Fibroblast of the aortic adventitia (primary cell): Measurements from ENCODE around the gene CPLANE1. TPM values are rescaled to one million over a fixed set of nuclear protein-coding genes. Genes with fewer than 3 reads are reported as not detected.

ENCODE experiments used
- DNase-seq: peaks from one replicate; pipeline ENCODE4 v3.0.0-alpha.2; 2010; ENCODE audit warnings: low read depth
- H3K4me3 ChIP-seq: 2 replicates; pipeline ENCODE4 v1.5.1; 2011; ENCODE audit warnings: low read depth, mild to moderate bottlenecking, control low read depth, low read length, moderate library complexity
- CTCF ChIP-seq: IDR thresholded peaks from 2 replicates; pipeline ENCODE4 v1.5.1; 2011; ENCODE audit warnings: mild to moderate bottlenecking, low read length, control low read depth, inconsistent platforms; ENCODE audit not compliant: insufficient read depth
- small RNA-seq: library from RNA; depleted of rRNA; stranded (forward); fragments of <200 nt; gene quantifications from one replicate; pipeline ENCODE3, GENCODE V24; 2012
- total RNA-seq: library from RNA; depleted of rRNA; stranded (reverse); fragments of >200 nt; gene quantifications from 2 replicates; pipeline ENCODE4 v1.2.3, GENCODE V29; 2012; ENCODE audit warnings: low replicate concordance

The CPLANE1 gene
- total RNA-seq, 1 donor: 37.4 TPM

- H3K4me3 ChIP-seq: no peak overlapping the region
- no peak for TF ChIP-seq CTCF
- peak; percentile 98 for DNase-seq
Measured at GRCh38 chr5:37071901-37072581, 177.1 kb downstream of the CPLANE1 start.

DNA sequence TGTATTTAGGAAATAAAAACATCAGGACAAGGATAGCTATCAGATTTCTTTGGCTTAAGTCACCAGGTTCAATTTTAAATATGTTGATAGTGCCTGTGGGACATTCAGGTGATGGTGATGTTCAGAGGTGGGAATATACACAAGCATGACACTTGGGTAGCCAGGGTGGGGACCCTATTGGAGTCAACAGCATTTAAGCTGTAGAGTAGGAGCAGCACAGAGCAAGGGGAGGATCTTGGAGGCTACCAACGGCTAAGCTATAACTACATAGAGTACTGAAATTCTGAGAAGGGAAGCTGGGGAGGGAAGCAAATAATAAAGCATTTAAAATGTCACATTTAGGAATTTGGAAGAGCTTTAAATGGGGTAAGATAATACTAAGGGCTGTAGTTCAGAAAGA is 177.7 kb downstream of the CPLANE1 start:
- no peak for DNase-seq
- H3K4me3 ChIP-seq: no peak overlapping the region
- TF ChIP-seq CTCF: no peak

DNA sequence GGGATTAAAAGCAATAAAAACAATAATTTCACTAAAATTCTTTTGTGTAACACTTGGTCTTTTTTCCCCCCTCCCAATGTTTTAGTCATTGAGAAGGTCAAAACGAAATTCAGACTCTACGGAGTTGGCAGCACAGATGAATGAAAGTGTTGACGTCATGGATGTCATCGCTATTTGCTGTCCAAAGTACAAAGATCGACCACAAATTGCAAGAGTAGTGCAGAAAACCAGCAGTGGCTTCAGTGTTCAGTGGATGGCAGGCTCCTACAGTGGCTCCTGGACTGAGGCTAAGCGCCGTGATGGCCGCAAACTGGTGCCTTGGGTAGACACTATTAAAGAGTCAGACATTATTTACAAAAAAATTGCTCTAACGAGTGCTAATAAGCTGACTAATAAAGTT is 184.7 kb downstream of the CPLANE1 start:
- no peak for TF ChIP-seq CTCF
- no peak for DNase-seq
- H3K4me3 ChIP-seq: no peak overlapping the region

GRCh38 chr5:37063739-37064138 is 185.4 kb downstream of the CPLANE1 start:
- no peak for TF ChIP-seq CTCF
- DNase-seq: no peak
- H3K4me3 ChIP-seq: no peak overlapping the region

DNA sequence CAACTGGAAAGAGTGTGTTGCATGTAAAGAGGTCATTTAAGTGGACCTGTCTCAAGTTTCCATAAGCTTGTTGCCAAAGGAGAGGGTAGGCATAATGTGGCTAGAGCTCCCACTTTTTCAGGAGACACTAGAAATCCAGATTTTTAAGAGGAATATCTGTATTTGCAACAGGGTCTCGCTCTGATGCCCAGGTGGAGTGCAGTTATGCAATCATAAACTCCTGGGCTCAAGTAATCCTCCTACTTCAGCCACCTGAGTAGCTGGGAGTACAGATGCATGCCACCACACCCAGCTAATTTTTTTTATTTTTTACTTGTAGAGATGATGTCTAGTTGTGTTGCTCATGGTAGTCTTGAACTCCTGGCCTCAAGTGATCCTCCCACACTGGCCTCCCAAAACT is 189.1 kb downstream of the CPLANE1 start:
- no peak for TF ChIP-seq CTCF
- no peak overlapping the region for H3K4me3 ChIP-seq
- DNase-seq: no peak

DNA sequence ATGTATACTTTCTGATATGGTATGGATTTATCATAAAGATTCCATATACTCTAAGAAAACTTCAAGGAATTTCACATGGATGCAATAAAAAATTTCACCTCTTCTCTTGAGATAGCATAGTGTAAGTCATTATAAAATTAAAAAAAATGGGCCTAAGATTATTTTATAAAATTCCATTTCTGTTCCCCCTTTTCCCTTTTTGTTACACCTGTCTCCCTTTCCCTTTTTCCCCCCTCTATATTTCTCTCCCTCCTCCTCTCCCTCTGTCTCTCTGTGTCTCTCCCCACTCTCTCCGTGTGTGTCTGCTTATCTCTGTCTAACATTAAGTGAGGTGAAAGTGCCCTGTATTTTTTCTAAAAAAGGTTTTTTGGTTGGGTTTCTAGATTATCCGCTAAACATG is 192.4 kb downstream of the CPLANE1 start:
- no peak for TF ChIP-seq CTCF
- no peak overlapping the region for H3K4me3 ChIP-seq
- no peak for DNase-seq

Small RNA genes within 50 kb of the gene (small RNA-seq; reads per million reads assigned to genes)
- not detected for gene C8orf59P2

Other genes with a start within 250 kb of the CPLANE1 start
- gene NUP155, start 121.7 kb upstream of the CPLANE1 start, total RNA-seq: 14.0 and 62.0 TPM in 2 replicates
- gene WDR70, start 129.9 kb upstream of the CPLANE1 start, total RNA-seq: 24.6 and 79.1 TPM in 2 replicates